Neural cell (in vitro differentiated cells): ENCODE results near the gene LRPPRC. TPM values are rescaled to one million over a fixed set of nuclear protein-coding genes. Genes with fewer than 3 reads are reported as not detected.

ENCODE experiments used
- H2AFZ ChIP-seq: fragments of 200-600, 300-800 bp; sonication (generic), shearing (Covaris generic); 2 replicates; pipeline ENCODE4 v1.6.0; 2014; ENCODE audit warnings: low read depth, mild to moderate bottlenecking, antibody characterized with exemption, low read length, moderate library complexity
- H3F3A ChIP-seq: fragments of 200-600 bp; shearing (Covaris generic); 2 replicates; pipeline ENCODE4 v1.6.1; 2016; ENCODE audit warnings: mild to moderate bottlenecking, moderate library complexity, mixed read lengths, antibody characterized with exemption, low read length; ENCODE audit not compliant: insufficient read depth, poor library complexity, severe bottlenecking
- H3K27ac ChIP-seq: fragments of 200-600, 300-800 bp; sonication (generic), shearing (Covaris generic); 2 replicates; pipeline ENCODE4 v1.5.1; 2014; ENCODE audit warnings: mild to moderate bottlenecking, low read length, moderate library complexity
- H3K27me3 ChIP-seq: fragments of 300-800, 200-600 bp; sonication (generic), shearing (Covaris generic); 2 replicates; pipeline ENCODE4 v1.6.0; 2014; ENCODE audit warnings: mild to moderate bottlenecking, low read depth, low read length, moderate library complexity; ENCODE audit not compliant: insufficient read depth
- H3K36me3 ChIP-seq: fragments of 300-800, 200-600 bp; sonication (generic), shearing (Covaris generic); 2 replicates; pipeline ENCODE4 v1.5.1; 2014; ENCODE audit warnings: mild to moderate bottlenecking, antibody characterized with exemption, low read length, moderate library complexity; ENCODE audit not compliant: insufficient read depth
- H3K4me2 ChIP-seq: fragments of 300-800, 200-600 bp; sonication (generic), shearing (Covaris generic); 2 replicates; pipeline ENCODE4 v1.6.0; 2014; ENCODE audit warnings: mild to moderate bottlenecking, low read length
- H3K4me3 ChIP-seq: fragments of 300-800, 200-600 bp; sonication (generic), shearing (Covaris generic); 2 replicates; pipeline ENCODE4 v1.5.1; 2014; ENCODE audit warnings: mild to moderate bottlenecking, low read length, moderate library complexity
- H3K79me2 ChIP-seq: fragments of 200-600 bp; shearing (Covaris generic); replicated peaks from 2 replicates; pipeline ENCODE4 v1.6.0; 2014; ENCODE audit warnings: mild to moderate bottlenecking, low read length, moderate library complexity; ENCODE audit not compliant: insufficient read depth
- H3K9ac ChIP-seq: fragments of 300-800, 200-600 bp; sonication (generic), shearing (Covaris generic); 2 replicates; pipeline ENCODE4 v1.6.1; 2016; ENCODE audit warnings: mild to moderate bottlenecking, low read length, mixed read lengths
- H3K9me2 ChIP-seq: fragments of 200-600 bp; shearing (Covaris generic); 2 replicates; pipeline ENCODE4 v1.6.1; 2016; ENCODE audit warnings: mild to moderate bottlenecking, low read length, mixed read lengths; ENCODE audit not compliant: insufficient read depth
- H3K9me3 ChIP-seq: fragments of 200-600, 300-800 bp; sonication (generic), shearing (Covaris generic); 2 replicates; pipeline ENCODE4 v1.6.1; 2016; ENCODE audit warnings: mild to moderate bottlenecking, mixed run types, low read length, moderate library complexity, mixed read lengths
- H4K20me1 ChIP-seq: fragments of 200-600 bp; shearing (Covaris generic); 2 replicates; pipeline ENCODE4 v1.6.1; 2016; ENCODE audit warnings: mild to moderate bottlenecking, mixed run types; ENCODE audit not compliant: insufficient read depth
- CTCF ChIP-seq: fragments of 450-650 bp; IDR thresholded peaks from 2 replicates; pipeline ENCODE4 v1.5.1; 2014; ENCODE audit warnings: antibody characterized with exemption, mild to moderate bottlenecking, moderate library complexity; ENCODE audit not compliant: poor library complexity, severe bottlenecking
- EP300 ChIP-seq: fragments of 450-650 bp; conservative IDR thresholded peaks from 2 replicates; pipeline ENCODE4 v1.6.1; 2014; ENCODE audit warnings: antibody characterized with exemption, mild to moderate bottlenecking, moderate library complexity; ENCODE audit not compliant: poor library complexity, severe bottlenecking
- EZH2 ChIP-seq: fragments of 200-600, 300-800 bp; shearing (Covaris generic), sonication (generic); IDR thresholded peaks from 2 replicates; pipeline ENCODE4 v1.6.1; 2014; ENCODE audit warnings: antibody characterized with exemption, low read length, borderline replicate concordance, mild to moderate bottlenecking; ENCODE audit not compliant: insufficient read depth, poor library complexity, severe bottlenecking
- MXI1 ChIP-seq: fragments of 450-650 bp; conservative IDR thresholded peaks from 2 replicates; pipeline ENCODE4 v1.6.1; 2014; ENCODE audit warnings: antibody characterized with exemption, mild to moderate bottlenecking; ENCODE audit not compliant: poor library complexity, severe bottlenecking
- POLR2AphosphoS5 ChIP-seq: IDR thresholded peaks from 2 replicates; pipeline ENCODE4 v1.6.1; 2012
- RAD21 ChIP-seq: fragments of 450-650 bp; conservative IDR thresholded peaks from 2 replicates; pipeline ENCODE4 v1.6.1; 2014; ENCODE audit warnings: antibody characterized with exemption, mild to moderate bottlenecking, moderate library complexity
- REST ChIP-seq: IDR thresholded peaks from 2 replicates; pipeline ENCODE4 v1.6.1; 2012; ENCODE audit warnings: borderline replicate concordance
- TAF1 ChIP-seq: IDR thresholded peaks from 2 replicates; pipeline ENCODE4 v1.6.1; 2012; ENCODE audit warnings: low read depth
- polyA plus RNA-seq: library from polyadenylated mRNA; depleted of rRNA; stranded (reverse); fragments of >200 nt; gene quantifications from 2 replicates; pipeline ENCODE4 v1.2.3, GENCODE V29; 2014

The LRPPRC gene
- polyA plus RNA-seq, 1 donor from 2014 or later = 63.1 TPM

GRCh38 chr2:43934567-43934966 lies 61.2 kb downstream of the LRPPRC start:
- Histone ChIP-seq H3K27ac (no peak overlapping the region), H3K36me3 (no peaks in the 10 kb centered on the region), H3K27me3 (no peaks in the 10 kb centered on the region), H3K4me2 (no peak overlapping the region), H4K20me1 (no peaks in the 10 kb centered on the region), H2AFZ (no peak overlapping the region), H3F3A (no peaks in the 10 kb centered on the region), H3K4me3 (no peak overlapping the region), H3K9me2 (no peaks in the 10 kb centered on the region), H3K79me2 (no peaks in the 10 kb centered on the region), H3K9ac (no peak overlapping the region), H3K9me3 (no peaks in the 10 kb centered on the region)
- TF ChIP-seq POLR2AphosphoS5 = no peak
- no peak for TF ChIP-seq REST
- TF ChIP-seq RAD21 = no peak
- no peak for TF ChIP-seq CTCF
- TF ChIP-seq MXI1 = no peak
- TF ChIP-seq TAF1 = no peak
- no peak for TF ChIP-seq EZH2
- TF ChIP-seq EP300 = no peak

DNA sequence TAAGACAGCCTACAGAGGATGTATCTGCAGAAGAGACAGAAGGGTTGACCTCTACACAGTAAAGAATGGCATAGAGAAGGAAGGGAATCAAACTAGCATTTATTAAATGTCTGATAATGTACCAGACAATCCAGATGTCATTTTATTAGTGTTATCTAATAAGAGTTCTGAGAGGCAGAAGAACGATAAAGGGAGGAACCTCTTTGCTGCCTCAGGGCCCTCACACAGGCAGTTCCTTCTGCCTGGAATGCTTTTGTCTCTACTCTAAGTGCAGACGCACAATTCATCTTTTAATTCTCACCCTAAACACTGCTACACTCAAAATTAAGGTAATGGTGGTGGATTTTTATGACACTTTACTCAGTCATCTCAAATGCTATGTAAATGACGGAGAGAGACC lies 64.5 kb downstream of the LRPPRC start:
- Histone ChIP-seq H3K4me2 (no peak overlapping the region), H3K27me3 (no peaks in the 10 kb centered on the region), H2AFZ (no peak overlapping the region), H3K79me2 (no peaks in the 10 kb centered on the region), H3K9me3 (no peaks in the 10 kb centered on the region), H4K20me1 (no peaks in the 10 kb centered on the region), H3K36me3 (no peaks in the 10 kb centered on the region), H3K4me3 (no peak overlapping the region), H3K9me2 (no peaks in the 10 kb centered on the region), H3K9ac (no peak overlapping the region), H3F3A (no peaks in the 10 kb centered on the region), H3K27ac (no peak overlapping the region)
- TF ChIP-seq MXI1 = no peak
- TF ChIP-seq EP300 = no peak
- TF ChIP-seq REST = no peak
- TF ChIP-seq EZH2 = no peak
